Panc1 (cell line): ENCODE data around the gene SORCS1. TPM values are rescaled to one million over a fixed set of nuclear protein-coding genes. Genes with fewer than 3 reads are reported as not detected.

Experiments used
- ATAC-seq: fragments of 200-7000 bp; cut with Tn5 transposase; 2 replicates; pipeline ENCODE4 v1.9.1; 2020; ENCODE audit warnings: mild to moderate bottlenecking, moderate library complexity
- BruUV-seq: library from RNA; stranded (reverse); fragments of 400-500 nt; replicated peaks from 2 replicates; lab custom pipeline; 2021; lab: Mats Ljungman, UMichigan
- CTCF ChIA-PET: fragments of 300-600 bp; sonication (Branson Sonifier 250); formaldehyde crosslinking; loops from one replicate; lab custom pipeline; 2022; ENCODE audit warnings: antibody characterized with exemption; lab: Charles Lee
- POLR2A ChIA-PET: fragments of 300-600 bp; sonication (Branson Sonifier 250); formaldehyde crosslinking; loops from one replicate; lab custom pipeline; 2022; ENCODE audit warnings: antibody characterized with exemption; lab: Charles Lee
- DNase-seq: peaks from one replicate; pipeline ENCODE4 v3.0.0-alpha.2; 2010; ENCODE audit warnings: low read depth, low spot score
- H3K27ac ChIP-seq: 2 replicates; pipeline ENCODE4 v1.5.1; 2011; ENCODE audit warnings: mild to moderate bottlenecking, low read length, inconsistent platforms
- H3K27me3 ChIP-seq: fragments of 200-500 bp; sonication (Bioruptor generic); 2 replicates; pipeline ENCODE4 v1.6.0; 2014; ENCODE audit warnings: low read length, inconsistent platforms; ENCODE audit not compliant: control insufficient read depth, insufficient read depth
- H3K36me3 ChIP-seq: fragments of 200-500 bp; sonication (Bioruptor generic); 2 replicates; pipeline ENCODE4 v1.5.1; 2014; ENCODE audit warnings: inconsistent platforms, mild to moderate bottlenecking, low read length, moderate library complexity; ENCODE audit not compliant: control insufficient read depth, insufficient read depth
- H3K4me1 ChIP-seq: 2 replicates; pipeline ENCODE4 v1.5.1; 2011; ENCODE audit warnings: inconsistent platforms, mild to moderate bottlenecking, low read length, moderate library complexity; ENCODE audit not compliant: control insufficient read depth, insufficient read depth
- H3K4me3 ChIP-seq, 2 experiments: 2 replicates each; pipeline ENCODE4 v1.5.1; 2011 to 2012; ENCODE audit warnings: low read depth in 2 of 2, low read length in 2 of 2, mild to moderate bottlenecking in 2 of 2, inconsistent platforms in 1 of 2, moderate library complexity in 1 of 2
- H3K9me3 ChIP-seq: fragments of 200-500 bp; sonication (Bioruptor generic); 2 replicates; pipeline ENCODE4 v1.5.1; 2014; ENCODE audit warnings: low read depth, mild to moderate bottlenecking, inconsistent platforms, low read length, moderate library complexity; ENCODE audit not compliant: control insufficient read depth, insufficient read depth
- POLR2AphosphoS5 ChIP-seq: IDR thresholded peaks from 2 replicates; pipeline ENCODE4 v1.6.1; 2012; ENCODE audit warnings: mild to moderate bottlenecking, low read depth, low read length, moderate library complexity
- SIN3A ChIP-seq: IDR thresholded peaks from 2 replicates; pipeline ENCODE4 v1.6.1; 2012; ENCODE audit warnings: low read depth, mild to moderate bottlenecking, low read length, moderate library complexity, borderline replicate concordance; ENCODE audit not compliant: insufficient read depth
- TCF7L2 ChIP-seq: IDR thresholded peaks from 2 replicates; pipeline ENCODE4 v1.6.1; 2011; ENCODE audit warnings: mild to moderate bottlenecking, low read depth, low read length, inconsistent platforms
- in situ Hi-C: cut with HindIII; loops from 2 replicates; pipeline ENCODE4 v1.10.0; 2016; ENCODE audit warnings: low sequenced_read_pairs, low pct_unique_long_range_greater_than_20kb
- intact Hi-C: fragments of 100-400 bp; cut with micrococcal nuclease; formaldehyde crosslinking; loops from one replicate; pipeline ENCODE4 v1.10.0; 2022; ENCODE audit not compliant: unreplicated experiment
- total RNA-seq: library from RNA; stranded (reverse); gene quantifications from one replicate; pipeline ENCODE4 v1.2.1, GENCODE V29; 2021; ENCODE audit not compliant: unreplicated experiment
- TF ChIP-seq, protein P1 (sequence below), 2 experiments: IDR thresholded peaks; 2 replicates each; pipeline ENCODE4 v1.6.1; 2011 to 2012; ENCODE audit warnings: low read depth in 2 of 2, control low read depth in 1 of 2, low read length in 1 of 2, mild to moderate bottlenecking in 1 of 2, moderate library complexity in 1 of 2; ENCODE audit not compliant: insufficient read depth in 1 of 2
- TF ChIP-seq, protein P2 (sequence below): fragments of 450-650 bp; IDR thresholded peaks from 2 replicates; pipeline ENCODE4 v1.5.1; 2017; ENCODE audit warnings: mild to moderate bottlenecking

Gene SORCS1
- total RNA-seq, 1 experiment from 2014 or later, result not detected

DNA sequence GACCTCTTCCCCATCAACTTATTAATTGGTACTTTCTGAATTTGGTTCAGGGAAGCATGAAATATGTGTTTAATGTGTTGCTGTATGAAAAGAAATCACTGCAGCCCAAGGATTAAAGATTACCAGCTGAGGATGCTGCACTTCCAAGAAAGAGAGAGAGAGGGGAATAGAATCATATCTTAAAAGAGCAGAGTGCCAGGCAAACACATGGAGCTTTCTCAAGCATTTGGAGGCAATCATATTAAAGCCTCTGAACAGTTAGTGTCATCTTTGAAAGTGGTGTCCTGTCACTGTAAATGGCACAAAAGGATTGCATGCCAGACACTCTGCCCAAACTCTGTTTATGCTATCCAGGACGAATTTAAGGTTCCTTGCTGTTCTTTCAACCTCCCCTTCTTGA is 386.7 kb downstream of the SORCS1 start:
- Histone ChIP-seq H3K36me3 (no peaks in the 10 kb centered on the region), H3K27ac (no peak overlapping the region), H3K4me3 (no peak overlapping the region), H3K9me3 (no peaks in the 10 kb centered on the region), H3K4me1 (no peaks in the 10 kb centered on the region), H3K27me3 (no peaks in the 10 kb centered on the region)
- TF ChIP-seq SIN3A, result no peak
- TF ChIP-seq POLR2AphosphoS5, result no peak
- TF ChIP-seq, protein P1, sequence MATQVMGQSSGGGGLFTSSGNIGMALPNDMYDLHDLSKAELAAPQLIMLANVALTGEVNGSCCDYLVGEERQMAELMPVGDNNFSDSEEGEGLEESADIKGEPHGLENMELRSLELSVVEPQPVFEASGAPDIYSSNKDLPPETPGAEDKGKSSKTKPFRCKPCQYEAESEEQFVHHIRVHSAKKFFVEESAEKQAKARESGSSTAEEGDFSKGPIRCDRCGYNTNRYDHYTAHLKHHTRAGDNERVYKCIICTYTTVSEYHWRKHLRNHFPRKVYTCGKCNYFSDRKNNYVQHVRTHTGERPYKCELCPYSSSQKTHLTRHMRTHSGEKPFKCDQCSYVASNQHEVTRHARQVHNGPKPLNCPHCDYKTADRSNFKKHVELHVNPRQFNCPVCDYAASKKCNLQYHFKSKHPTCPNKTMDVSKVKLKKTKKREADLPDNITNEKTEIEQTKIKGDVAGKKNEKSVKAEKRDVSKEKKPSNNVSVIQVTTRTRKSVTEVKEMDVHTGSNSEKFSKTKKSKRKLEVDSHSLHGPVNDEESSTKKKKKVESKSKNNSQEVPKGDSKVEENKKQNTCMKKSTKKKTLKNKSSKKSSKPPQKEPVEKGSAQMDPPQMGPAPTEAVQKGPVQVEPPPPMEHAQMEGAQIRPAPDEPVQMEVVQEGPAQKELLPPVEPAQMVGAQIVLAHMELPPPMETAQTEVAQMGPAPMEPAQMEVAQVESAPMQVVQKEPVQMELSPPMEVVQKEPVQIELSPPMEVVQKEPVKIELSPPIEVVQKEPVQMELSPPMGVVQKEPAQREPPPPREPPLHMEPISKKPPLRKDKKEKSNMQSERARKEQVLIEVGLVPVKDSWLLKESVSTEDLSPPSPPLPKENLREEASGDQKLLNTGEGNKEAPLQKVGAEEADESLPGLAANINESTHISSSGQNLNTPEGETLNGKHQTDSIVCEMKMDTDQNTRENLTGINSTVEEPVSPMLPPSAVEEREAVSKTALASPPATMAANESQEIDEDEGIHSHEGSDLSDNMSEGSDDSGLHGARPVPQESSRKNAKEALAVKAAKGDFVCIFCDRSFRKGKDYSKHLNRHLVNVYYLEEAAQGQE (IDR thresholded peaks at IDR 0.05; ENCODE audit: insufficient read depth in 1 of 2, low read depth in 2 of 2, low read length in 1 of 2), result no peak
- TF ChIP-seq, protein P2, sequence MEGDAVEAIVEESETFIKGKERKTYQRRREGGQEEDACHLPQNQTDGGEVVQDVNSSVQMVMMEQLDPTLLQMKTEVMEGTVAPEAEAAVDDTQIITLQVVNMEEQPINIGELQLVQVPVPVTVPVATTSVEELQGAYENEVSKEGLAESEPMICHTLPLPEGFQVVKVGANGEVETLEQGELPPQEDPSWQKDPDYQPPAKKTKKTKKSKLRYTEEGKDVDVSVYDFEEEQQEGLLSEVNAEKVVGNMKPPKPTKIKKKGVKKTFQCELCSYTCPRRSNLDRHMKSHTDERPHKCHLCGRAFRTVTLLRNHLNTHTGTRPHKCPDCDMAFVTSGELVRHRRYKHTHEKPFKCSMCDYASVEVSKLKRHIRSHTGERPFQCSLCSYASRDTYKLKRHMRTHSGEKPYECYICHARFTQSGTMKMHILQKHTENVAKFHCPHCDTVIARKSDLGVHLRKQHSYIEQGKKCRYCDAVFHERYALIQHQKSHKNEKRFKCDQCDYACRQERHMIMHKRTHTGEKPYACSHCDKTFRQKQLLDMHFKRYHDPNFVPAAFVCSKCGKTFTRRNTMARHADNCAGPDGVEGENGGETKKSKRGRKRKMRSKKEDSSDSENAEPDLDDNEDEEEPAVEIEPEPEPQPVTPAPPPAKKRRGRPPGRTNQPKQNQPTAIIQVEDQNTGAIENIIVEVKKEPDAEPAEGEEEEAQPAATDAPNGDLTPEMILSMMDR, result no peak
- no peak for TF ChIP-seq TCF7L2
- POLR2A ChIA-PET, result no interaction called here
- ATAC-seq (no peak), DNase-seq (no peak)
- in situ Hi-C loops (no loop called here), intact Hi-C loops (no loop called here)
- BruUV-seq, result no TSS peak
- CTCF ChIA-PET, result no interaction called here

DNA sequence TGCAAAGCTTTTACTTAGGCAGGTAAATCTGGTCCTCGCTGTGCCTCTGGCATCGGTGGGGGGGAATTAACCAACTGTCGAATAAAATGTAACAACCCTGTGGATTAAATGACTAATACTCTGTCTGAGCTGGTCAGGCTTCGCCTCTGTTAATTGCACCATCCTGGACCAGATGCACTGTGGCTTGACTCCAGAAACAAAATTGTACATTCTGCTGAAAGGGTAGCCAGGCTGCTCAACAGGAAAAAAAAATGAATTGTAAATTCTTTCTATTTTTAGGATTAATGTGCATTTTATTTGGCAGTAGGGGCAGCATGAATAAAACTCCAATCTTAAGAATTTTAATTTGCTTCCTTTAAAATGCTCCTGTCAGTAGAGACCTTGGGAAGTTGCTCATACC is 389.4 kb downstream of the SORCS1 start:
- H3K27ac ChIP-seq, result no peak overlapping the region
- BruUV-seq, result no TSS peak
- no peaks in the 10 kb centered on the region for H3K9me3 ChIP-seq
- ChIA-PET CTCF (no interaction called here), POLR2A (no interaction called here)
- in situ Hi-C loops (no loop called here), intact Hi-C loops (no loop called here)
- no peaks in the 10 kb centered on the region for H3K36me3 ChIP-seq
- H3K4me1 ChIP-seq, result no peaks in the 10 kb centered on the region
- no peaks in the 10 kb centered on the region for H3K27me3 ChIP-seq
- ATAC-seq (no peak), DNase-seq (no peak)
- no peak for TF ChIP-seq SIN3A
- TF ChIP-seq, protein P2, result no peak
- TF ChIP-seq, protein P1 (IDR thresholded peaks at IDR 0.05; ENCODE audit: insufficient read depth in 1 of 2, low read depth in 2 of 2, low read length in 1 of 2), result no peak
- no peak for TF ChIP-seq POLR2AphosphoS5
- TF ChIP-seq TCF7L2, result no peak
- no peak overlapping the region for H3K4me3 ChIP-seq
